Keratinocyte (primary cell): ENCODE results near the gene CLSTN2.

Experiments used
- EZH2 ChIP-seq: IDR thresholded peaks from one replicate; pipeline ENCODE4 v1.6.1; 2012; ENCODE audit warnings: inconsistent platforms, mild to moderate bottlenecking, low read length, moderate library complexity
- TF ChIP-seq, protein P1 (sequence below), 3 experiments: IDR thresholded peaks in 1 of 3; conservative IDR thresholded peaks in 1 of 3; optimal IDR thresholded peaks in 1 of 3; 2 replicates in 2 of 3; 3 replicates in 1 of 3; pipeline versions ENCODE3 to v1.5.1; 2011; ENCODE audit warnings: low read length in 3 of 3, mild to moderate bottlenecking in 3 of 3, moderate library complexity in 2 of 3, control low read depth in 1 of 3, inconsistent platforms in 1 of 3; ENCODE audit not compliant: insufficient read depth in 2 of 3; ENCODE audit errors: extremely low read depth in 1 of 3

DNA sequence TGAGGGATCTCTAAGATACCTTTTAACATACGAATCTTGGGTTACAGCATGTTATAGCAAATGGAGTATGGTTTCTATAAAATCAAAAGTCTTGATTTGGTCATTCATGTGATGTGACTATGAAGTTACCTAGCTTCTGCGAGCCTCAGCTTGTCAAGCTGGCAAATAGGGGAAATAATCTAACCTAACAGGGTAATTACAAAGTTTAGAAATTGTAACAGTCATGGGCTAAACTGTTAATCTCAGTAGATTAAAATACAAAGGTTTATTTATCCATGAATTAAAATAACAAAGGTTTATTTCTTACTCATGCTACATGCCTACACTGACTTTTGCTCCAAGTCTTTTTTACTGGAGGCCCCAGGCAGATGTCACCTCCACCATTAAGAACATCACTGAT, 359.1 kb downstream of the CLSTN2 start:
- TF ChIP-seq, protein P1, sequence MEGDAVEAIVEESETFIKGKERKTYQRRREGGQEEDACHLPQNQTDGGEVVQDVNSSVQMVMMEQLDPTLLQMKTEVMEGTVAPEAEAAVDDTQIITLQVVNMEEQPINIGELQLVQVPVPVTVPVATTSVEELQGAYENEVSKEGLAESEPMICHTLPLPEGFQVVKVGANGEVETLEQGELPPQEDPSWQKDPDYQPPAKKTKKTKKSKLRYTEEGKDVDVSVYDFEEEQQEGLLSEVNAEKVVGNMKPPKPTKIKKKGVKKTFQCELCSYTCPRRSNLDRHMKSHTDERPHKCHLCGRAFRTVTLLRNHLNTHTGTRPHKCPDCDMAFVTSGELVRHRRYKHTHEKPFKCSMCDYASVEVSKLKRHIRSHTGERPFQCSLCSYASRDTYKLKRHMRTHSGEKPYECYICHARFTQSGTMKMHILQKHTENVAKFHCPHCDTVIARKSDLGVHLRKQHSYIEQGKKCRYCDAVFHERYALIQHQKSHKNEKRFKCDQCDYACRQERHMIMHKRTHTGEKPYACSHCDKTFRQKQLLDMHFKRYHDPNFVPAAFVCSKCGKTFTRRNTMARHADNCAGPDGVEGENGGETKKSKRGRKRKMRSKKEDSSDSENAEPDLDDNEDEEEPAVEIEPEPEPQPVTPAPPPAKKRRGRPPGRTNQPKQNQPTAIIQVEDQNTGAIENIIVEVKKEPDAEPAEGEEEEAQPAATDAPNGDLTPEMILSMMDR (optimal IDR thresholded peaks at IDR 0.05 in 1 of 3, IDR thresholded peaks at IDR 0.05 in 1 of 3, conservative IDR thresholded peaks at IDR 0.05 in 1 of 3; ENCODE audit: extremely low read depth in 1 of 3, insufficient read depth in 2 of 3, low read length in 3 of 3) = no peak
- TF ChIP-seq EZH2 = no peak
